A549 (cell line): ENCODE results near the gene BATF. TPM values are rescaled to one million over a fixed set of nuclear protein-coding genes. Genes with fewer than 3 reads are reported as not detected.

Experiments
- ATAC-seq, 2 experiments: fragments of 200-7000 bp in 1 of 2; fragments of >200 bp in 1 of 2; cut with Nextera tagmentation in 1 of 2; cut with Tn5 transposase in 1 of 2; 3 replicates each; pipeline versions ENCODE4 v1.8.0 to v1.9.1; 2018 to 2020; ENCODE audit warnings: mild to moderate bottlenecking in 1 of 2, moderate library complexity in 1 of 2
- CTCF ChIA-PET: fragments of 300-600 bp; sonication (Branson Sonifier 250); formaldehyde crosslinking; extraction: SDS; loops from one replicate; lab custom pipeline; 2021; ENCODE audit warnings: antibody characterized with exemption, inconsistent platforms; lab: Yijun Ruan, JAX
- POLR2A ChIA-PET: fragments of 350-600 bp; formaldehyde crosslinking; extraction: SDS; loops from one replicate; lab custom pipeline; 2021; ENCODE audit warnings: antibody characterized with exemption, inconsistent platforms; lab: Yijun Ruan, JAX
- DNase-seq, 2 experiments: peaks; one replicate each; pipeline versions ENCODE4 v3.0.0 to v3.0.0-alpha.2; 2011 to 2016; ENCODE audit warnings: low read depth in 1 of 2, low spot score in 1 of 2
- FAIRE-seq: peaks from 2 replicates; lab custom pipeline; 2011; peaks lifted over from hg19 to GRCh38; lab: Jason Lieb, UNC
- H3K27ac ChIP-seq, 2 experiments: fragments of >200 bp; sonication (Bioruptor Twin); formaldehyde crosslinking; 3 replicates each; pipeline ENCODE4 v1.5.1; 2016 to 2017
- H3K4me1 ChIP-seq: fragments of >200 bp; sonication (Bioruptor Twin); formaldehyde crosslinking; 3 replicates; pipeline ENCODE4 v1.6.1; 2016
- H3K4me2 ChIP-seq: fragments of >200 bp; sonication (Bioruptor Twin); formaldehyde crosslinking; 3 replicates; pipeline ENCODE4 v1.6.1; 2016
- H3K4me3 ChIP-seq: fragments of >200 bp; sonication (Bioruptor Twin); formaldehyde crosslinking; 3 replicates; pipeline ENCODE4 v1.5.1; 2016
- H3K9me3 ChIP-seq: fragments of >200 bp; sonication (Bioruptor Twin); formaldehyde crosslinking; 3 replicates; pipeline ENCODE4 v1.6.1; 2016
- CBX2 ChIP-seq: fragments of 200-600 bp; sonication (generic); IDR thresholded peaks from 2 replicates; pipeline ENCODE4 v1.6.1; 2016; ENCODE audit warnings: low read depth, mild to moderate bottlenecking, borderline replicate concordance
- CBX8 ChIP-seq: fragments of 200-600 bp; sonication (generic); IDR thresholded peaks from 2 replicates; pipeline ENCODE4 v1.6.1; 2016
- CHD4 ChIP-seq: fragments of 200-600 bp; sonication (generic); IDR thresholded peaks from 2 replicates; pipeline ENCODE4 v1.6.1; 2016; ENCODE audit warnings: antibody characterized with exemption, mild to moderate bottlenecking, borderline replicate concordance
- HOXB13 ChIP-seq: fragments of 250-450 bp; sonication (Bioruptor Pico); IDR thresholded peaks from 2 replicates; pipeline ENCODE4 v1.5.0; 2020; ENCODE audit warnings: low read depth, mild to moderate bottlenecking, moderate library complexity
- JUN ChIP-seq, 2 experiments: fragments of >200 bp; sonication (Bioruptor Twin); formaldehyde crosslinking; IDR thresholded peaks; 2 replicates in 1 of 2; 3 replicates in 1 of 2; pipeline ENCODE4 v1.6.1; 2016 to 2017
- JUNB ChIP-seq: fragments of >200 bp; sonication (Bioruptor Twin); formaldehyde crosslinking; IDR thresholded peaks from 2 replicates; pipeline ENCODE4 v1.6.1; 2016
- RCOR1 ChIP-seq: fragments of 150-350 bp; IDR thresholded peaks from 2 replicates; pipeline ENCODE4 v1.6.1; 2014; ENCODE audit warnings: antibody characterized with exemption, low read length, low read depth
- REST ChIP-seq: fragments of 200-600 bp; sonication (generic); IDR thresholded peaks from 2 replicates; pipeline ENCODE4 v1.6.1; 2016; ENCODE audit warnings: antibody characterized with exemption, mild to moderate bottlenecking, moderate library complexity
- RNF2 ChIP-seq: fragments of 200-600 bp; sonication (generic); IDR thresholded peaks from 2 replicates; pipeline ENCODE4 v1.6.1; 2016; ENCODE audit warnings: low read depth, mild to moderate bottlenecking, antibody characterized with exemption, moderate library complexity, borderline replicate concordance
- TFCP2L1 ChIP-seq: fragments of 250-450 bp; sonication (Bioruptor Pico); IDR thresholded peaks from 2 replicates; pipeline ENCODE4 v1.5.0; 2021; ENCODE audit warnings: mild to moderate bottlenecking
- WGBS: methylation state at CpG from one replicate; pipeline ENCODE4 v1.1.6; 2017; ENCODE audit errors: missing lambda C conversion rate; 5-methylcytosine and 5-hydroxymethylcytosine counted together
- polyA plus RNA-seq, 4 experiments: library from polyadenylated mRNA; depleted of rRNA in 3 of 4; stranded (reverse); fragments of >200 nt; fragmentation: RNase III in 1 of 4; extraction: RNeasy Plus Mini Kit Qiagen cat#74134 plus additional on column Dnase treatment in 1 of 4; gene quantifications; 2 replicates in 3 of 4; 3 replicates in 1 of 4; pipeline ENCODE4 v1.2.3, GENCODE V29; 2011 to 2017

Gene BATF
- polyA plus RNA-seq, 2 of the 4 experiments (the other 2 are of a cell fraction), result not detected

- no peak for FAIRE-seq
- 77% methylated on average over 5 of the region's 5 CpGs for WGBS
- Histone ChIP-seq H3K4me2 (no peak overlapping the region), H3K4me1 (peaks cover 13% of the 10 kb centered on the region; the same call in 2 of the 3 replicates), H3K9me3 (no peaks in the 10 kb centered on the region), H3K4me3 (no peak overlapping the region), H3K27ac (no peak overlapping the region)
- TF ChIP-seq CBX2 (no peak), JUNB (no peak)
- DNase-seq, result no peak
- no peak for ATAC-seq
- CTCF ChIA-PET, result interaction anchor here (0.8 to 4.2 kb wide), 6 partner anchors 37 to 200 kb away, joined by 3 to 32 read pairs (median 4); no protein-coding TSS in a partner anchor
- POLR2A ChIA-PET, result no interaction called here
Observed at GRCh38 chr14:75495882-75496281, 26.4 kb upstream of the BATF start.

GRCh38 chr14:75496755-75497154 lies 25.5 kb upstream of the BATF start:
- ChIA-PET POLR2A (no interaction called here), CTCF (interaction anchor here (1.1 to 4.2 kb wide), 5 partner anchors 8 to 64 kb away, joined by 3 to 32 read pairs (median 5); no protein-coding TSS in a partner anchor)
- FAIRE-seq (no peak), ATAC-seq (no peak), DNase-seq (no peak)
- WGBS, result 88% methylated on average over 4 of the region's 4 CpGs
- no peaks in the 10 kb centered on the region for H3K9me3 ChIP-seq
- no peak overlapping the region for H3K4me3 ChIP-seq
- no peak overlapping the region for H3K4me2 ChIP-seq
- H3K4me1 ChIP-seq, result peaks cover 13% of the 10 kb centered on the region; the same call in 2 of the 3 replicates
- H3K27ac ChIP-seq, result no peak overlapping the region
- TF ChIP-seq HOXB13 (CRISPR knock-in tag), result no peak
- TF ChIP-seq REST, result peak; percentile 46; the same call in 1 of the 2 replicates
- TF ChIP-seq, all 56 proteins: peak for 1

GRCh38 chr14:75497191-75497590 lies 25.1 kb upstream of the BATF start:
- no peak for FAIRE-seq

More at GRCh38 chr14:75497191-75497590, 25.1 kb upstream of the BATF start:
- CTCF ChIA-PET, result interaction anchor here (1.1 to 4.2 kb wide), 4 partner anchors 8 to 64 kb away, joined by 3 to 32 read pairs (median 18); no protein-coding TSS in a partner anchor
- 50% methylated on average over 4 of the region's 4 CpGs for WGBS
- ATAC-seq (no peak), DNase-seq (no peak)
- no peak overlapping the region for H3K27ac ChIP-seq
- H3K4me2 ChIP-seq, result no peak overlapping the region
- peaks cover 13% of the 10 kb centered on the region; the same call in 2 of the 3 replicates for H3K4me1 ChIP-seq
- H3K9me3 ChIP-seq, result no peaks in the 10 kb centered on the region
- no peak overlapping the region for H3K4me3 ChIP-seq
- POLR2A ChIA-PET, result no interaction called here
- no peak for TF ChIP-seq RNF2
- TF ChIP-seq REST, result no peak
- TF ChIP-seq CHD4, result no peak
- no peak for TF ChIP-seq TFCP2L1 (CRISPR knock-in tag)
- no peak for TF ChIP-seq JUN (IDR thresholded peaks at IDR 0.05)
- TF ChIP-seq CBX8, result no peak
- TF ChIP-seq RCOR1, result no peak
